Measurements from ENCODE around the gene MAP2K5.

DNA sequence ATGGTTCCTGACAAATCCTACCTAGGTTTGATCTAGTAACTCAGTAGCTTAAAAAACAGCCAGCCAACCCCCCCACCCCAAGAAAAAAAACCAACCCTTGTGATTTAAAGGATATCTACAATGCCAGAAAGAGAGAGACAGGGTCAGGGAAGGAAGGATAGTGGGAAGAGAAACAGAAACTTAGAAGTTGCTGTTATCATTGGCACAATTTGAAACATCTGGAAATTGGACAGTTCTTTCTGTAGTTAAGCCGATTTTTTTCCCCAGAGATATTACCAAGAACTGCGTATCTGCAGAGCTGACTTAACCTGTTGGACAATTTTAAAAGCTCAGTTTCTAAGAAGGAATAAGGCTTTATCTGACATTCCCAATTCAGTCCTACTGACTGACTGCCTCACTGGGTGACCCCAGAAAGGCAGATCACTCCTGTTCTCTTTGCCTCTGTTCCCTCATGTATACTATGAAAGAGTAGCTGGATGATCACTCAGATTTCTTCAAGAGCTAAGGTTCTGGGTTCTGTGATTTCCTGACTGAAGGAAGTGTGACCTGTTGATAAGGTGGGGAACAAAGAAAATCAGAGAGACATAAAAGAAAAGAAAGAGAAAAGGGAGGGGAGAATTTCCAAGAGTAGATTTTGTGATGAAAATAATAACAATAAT is 128.3 kb downstream of the MAP2K5 start:
- TF ChIP-seq RNF2 (IDR thresholded peaks at IDR 0.05) (no peak), ELF1 (tag; IDR thresholded peaks at IDR 0.05) (no peak), SIN3B (IDR thresholded peaks at IDR 0.05; ENCODE audit: low read depth) (no peak), CTCF (IDR thresholded peaks at IDR 0.05 in 2 of 3, conservative IDR thresholded peaks at IDR 0.05 in 1 of 3; ENCODE audit: insufficient read depth in 2 of 3, low read depth in 1 of 3, low read length in 3 of 3) (no peak), YY1 (IDR thresholded peaks at IDR 0.05; ENCODE audit: borderline replicate concordance in 1 of 3, control insufficient read depth in 1 of 3, extremely low read depth in 1 of 3, insufficient read depth in 3 of 3, insufficient read length in 1 of 3, insufficient replicate concordance in 2 of 3, low read depth in 1 of 3, low read length in 2 of 3) (no peak), RBM39 (optimal IDR thresholded peaks at IDR 0.05; ENCODE audit: low read depth, low read length) (no peak), MYC (IDR thresholded peaks at IDR 0.05; ENCODE audit: low read depth, low read length) (no peak), MYC (CRISPR knock-in tag; IDR thresholded peaks at IDR 0.05; ENCODE audit: borderline replicate concordance, low read depth) (no peak), CHD7 (IDR thresholded peaks at IDR 0.05; ENCODE audit: low read depth, low read length) (no peak), DIDO1 (tag; IDR thresholded peaks at IDR 0.05; ENCODE audit: low read depth) (no peak)
- TF ChIP-seq, protein P1, sequence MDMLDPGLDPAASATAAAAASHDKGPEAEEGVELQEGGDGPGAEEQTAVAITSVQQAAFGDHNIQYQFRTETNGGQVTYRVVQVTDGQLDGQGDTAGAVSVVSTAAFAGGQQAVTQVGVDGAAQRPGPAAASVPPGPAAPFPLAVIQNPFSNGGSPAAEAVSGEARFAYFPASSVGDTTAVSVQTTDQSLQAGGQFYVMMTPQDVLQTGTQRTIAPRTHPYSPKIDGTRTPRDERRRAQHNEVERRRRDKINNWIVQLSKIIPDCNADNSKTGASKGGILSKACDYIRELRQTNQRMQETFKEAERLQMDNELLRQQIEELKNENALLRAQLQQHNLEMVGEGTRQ (CRISPR knock-in tag; IDR thresholded peaks at IDR 0.05): no peak
- TF ChIP-seq, protein P2, sequence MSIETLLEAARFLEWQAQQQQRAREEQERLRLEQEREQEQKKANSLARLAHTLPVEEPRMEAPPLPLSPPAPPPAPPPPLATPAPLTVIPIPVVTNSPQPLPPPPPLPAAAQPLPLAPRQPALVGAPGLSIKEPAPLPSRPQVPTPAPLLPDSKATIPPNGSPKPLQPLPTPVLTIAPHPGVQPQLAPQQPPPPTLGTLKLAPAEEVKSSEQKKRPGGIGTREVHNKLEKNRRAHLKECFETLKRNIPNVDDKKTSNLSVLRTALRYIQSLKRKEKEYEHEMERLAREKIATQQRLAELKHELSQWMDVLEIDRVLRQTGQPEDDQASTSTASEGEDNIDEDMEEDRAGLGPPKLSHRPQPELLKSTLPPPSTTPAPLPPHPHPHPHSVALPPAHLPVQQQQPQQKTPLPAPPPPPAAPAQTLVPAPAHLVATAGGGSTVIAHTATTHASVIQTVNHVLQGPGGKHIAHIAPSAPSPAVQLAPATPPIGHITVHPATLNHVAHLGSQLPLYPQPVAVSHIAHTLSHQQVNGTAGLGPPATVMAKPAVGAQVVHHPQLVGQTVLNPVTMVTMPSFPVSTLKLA (conservative IDR thresholded peaks at IDR 0.05): no peak
